Mesothelial cell of epicardium (in vitro differentiated cells): ENCODE data around the gene NUAK2. TPM values are rescaled to one million over a fixed set of nuclear protein-coding genes. Genes with fewer than 3 reads are reported as not detected.

Source experiments
- DNase-seq, 2 experiments: peaks; one replicate each; pipeline ENCODE4 v3.0.0; 2021; ENCODE audit warnings: low spot score in 2 of 2; ENCODE audit not compliant: unreplicated experiment in 2 of 2
- H3K27ac Mint-ChIP-seq: 2 replicates; pipeline ENCODE4 v1.8.0; 2021; ENCODE audit warnings: mixed read lengths
- H3K27me3 Mint-ChIP-seq: 2 replicates; pipeline ENCODE4 v1.8.0; 2021; ENCODE audit warnings: low read depth, mixed read lengths
- H3K36me3 Mint-ChIP-seq: 2 replicates; pipeline ENCODE4 v1.8.0; 2021; ENCODE audit warnings: mixed read lengths
- H3K4me1 Mint-ChIP-seq: 2 replicates; pipeline ENCODE4 v1.8.0; 2021; ENCODE audit warnings: mixed read lengths
- H3K4me3 Mint-ChIP-seq: 2 replicates; pipeline ENCODE4 v1.8.0; 2021; ENCODE audit warnings: mild to moderate bottlenecking, moderate library complexity, mixed read lengths
- H3K9me3 Mint-ChIP-seq: 2 replicates; pipeline ENCODE4 v1.8.0; 2021; ENCODE audit warnings: mixed read lengths
- CTCF ChIP-seq: fragments of 200-600 bp; sonication (generic); IDR thresholded peaks from one replicate; pipeline ENCODE4 v1.5.0; 2021; ENCODE audit warnings: antibody characterized with exemption; ENCODE audit not compliant: unreplicated experiment
- total RNA-seq: library from RNA; stranded (reverse); gene quantifications from 3 replicates; pipeline ENCODE4 v1.2.1, GENCODE V29; 2021

NUAK2 gene
- total RNA-seq, 1 donor from 2014 or later, result 5.7 TPM

GRCh38 chr1:205255941-205256780 is 65.4 kb downstream of the NUAK2 start:
- Mint-ChIP-seq H3K4me1 (peaks cover 6% of the 10 kb centered on the region), H3K27ac (no peak overlapping the region), H3K9me3 (no peaks in the 10 kb centered on the region), H3K27me3 (no peaks in the 10 kb centered on the region), H3K4me3 (no peak overlapping the region), H3K36me3 (no peaks in the 10 kb centered on the region)
- DNase-seq, result peak; percentile 74 to 93
- TF ChIP-seq CTCF, result peak; percentile 94

Other genes with a start within 250 kb of the NUAK2 start
- 3.3 to 4.6 TPM (median 4.4 TPM) in 3 replicates for gene TMEM81, start 237.3 kb downstream of the NUAK2 start, total RNA-seq
- gene RBBP5, start 199.8 kb downstream of the NUAK2 start, total RNA-seq, result 15.7 to 15.9 TPM (median 15.7 TPM) in 3 replicates
- 18.3 to 19.5 TPM (median 18.3 TPM) in 3 replicates for gene DSTYK, start 110.0 kb downstream of the NUAK2 start, total RNA-seq
- 6.1 to 6.8 TPM (median 6.5 TPM) in 3 replicates for gene TMCC2, start 93.8 kb downstream of the NUAK2 start, total RNA-seq
- gene KLHDC8A, start 35.2 kb upstream of the NUAK2 start, total RNA-seq, result 0.51 to 1.2 TPM (median 0.79 TPM) in 3 replicates
- gene LEMD1, start 100.3 kb upstream of the NUAK2 start, total RNA-seq, result 1.3 to 1.9 TPM (median 1.6 TPM) in 3 replicates
- gene BLACAT1, start 134.3 kb upstream of the NUAK2 start, total RNA-seq, result 0.66 to 0.74 TPM (median 0.72 TPM) in 3 replicates
- gene CDK18, start 182.9 kb upstream of the NUAK2 start, total RNA-seq, result 28.7 to 33.2 TPM (median 31.1 TPM) in 3 replicates